Retinal pigment epithelial cell (primary cell): ENCODE results near the gene CYP17A1.

Experiments used
- DNase-seq: peaks from one replicate; pipeline ENCODE4 v3.0.0-alpha.2; 2010; ENCODE audit warnings: low read depth
- H3K4me3 ChIP-seq: 2 replicates; pipeline ENCODE4 v1.5.1; 2011; ENCODE audit warnings: mild to moderate bottlenecking, low read length, control low read depth, moderate library complexity
- CTCF ChIP-seq: conservative IDR thresholded peaks from 2 replicates; pipeline ENCODE4 v1.5.1; 2011; ENCODE audit warnings: low read depth, low read length, control low read depth, inconsistent platforms

CYP17A1 gene

GRCh38 chr10:102819054-102819453 lies 18.2 kb downstream of the CYP17A1 start:
- no peak for TF ChIP-seq CTCF
- DNase-seq, result no peak
- H3K4me3 ChIP-seq, result no peak overlapping the region

- no peak for DNase-seq
- no peak for TF ChIP-seq CTCF
- H3K4me3 ChIP-seq, result no peak overlapping the region
Measured at GRCh38 chr10:102817175-102817574, 20.0 kb downstream of the CYP17A1 start.

GRCh38 chr10:102815790-102816549 lies 21.2 kb downstream of the CYP17A1 start:
- no peak for TF ChIP-seq CTCF
- no peak overlapping the region for H3K4me3 ChIP-seq
- peak; percentile 70 for DNase-seq

- no peak for TF ChIP-seq CTCF
- H3K4me3 ChIP-seq, result no peak overlapping the region
- DNase-seq, result no peak
Measured at GRCh38 chr10:102814873-102815661, 22.1 kb downstream of the CYP17A1 start.

GRCh38 chr10:102814453-102814871 lies 22.8 kb downstream of the CYP17A1 start:
- no peak for DNase-seq
- TF ChIP-seq CTCF, result no peak
- H3K4me3 ChIP-seq, result no peak overlapping the region

GRCh38 chr10:102813734-102814452 lies 23.3 kb downstream of the CYP17A1 start:
- no peak for TF ChIP-seq CTCF
- no peak for DNase-seq
- no peak overlapping the region for H3K4me3 ChIP-seq
